Ureter (tissue), 1 donor: Measurements from ENCODE around the gene NHS. TPM values are rescaled to one million over a fixed set of nuclear protein-coding genes. Genes with fewer than 3 reads are reported as not detected.

Experiments used
- DNase-seq: peaks from one replicate; pipeline ENCODE4 v3.0.0-alpha.2; 2020; ENCODE audit warnings: low spot score
- total RNA-seq: library from RNA; stranded (reverse); gene quantifications from one replicate; pipeline ENCODE4 v1.2.4, GENCODE V29; 2023
- donor health status: DM: yes; HTN: yes; CAD: no.

NHS gene
- total RNA-seq = 17.4 TPM

GRCh38 chrX:17374619-17375366 is at the start of gene NHS:
TSS of gene NHS (plus strand) at chrX:17375200. CDS start at chrX:17375758, 558 bp downstream.
- peak; percentile 78 for DNase-seq

- DNase-seq = no peak
Observed at GRCh38 chrX:17328837-17329236, 46.2 kb upstream of the NHS start.

GRCh38 chrX:17336377-17336776 is 38.6 kb upstream of the NHS start:
- DNase-seq = no peak

GRCh38 chrX:17355976-17356375 is 19.0 kb upstream of the NHS start:
- DNase-seq = no peak

GRCh38 chrX:17359500-17359899 is 15.5 kb upstream of the NHS start:
- DNase-seq = no peak

DNA sequence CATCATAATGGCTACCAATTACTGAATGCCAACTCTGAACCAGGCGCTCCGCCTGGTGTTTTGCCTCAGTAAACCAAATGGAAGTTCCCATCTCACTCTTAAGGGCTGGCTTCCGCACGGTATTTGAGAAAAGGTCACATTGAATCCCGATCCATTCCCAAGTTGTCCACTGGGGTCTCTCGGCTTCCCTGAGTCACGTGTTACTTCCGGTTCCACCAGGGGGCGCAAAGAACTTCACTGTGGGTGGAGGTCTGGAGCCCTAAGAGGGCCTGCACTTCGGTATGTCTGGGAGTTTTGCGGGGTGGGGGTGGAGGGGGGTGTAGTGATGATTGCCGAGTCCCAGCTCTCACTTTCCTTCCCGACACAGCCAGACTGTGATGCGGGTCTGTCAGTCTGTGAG is 13.4 kb upstream of the NHS start:
- no peak for DNase-seq

DNA sequence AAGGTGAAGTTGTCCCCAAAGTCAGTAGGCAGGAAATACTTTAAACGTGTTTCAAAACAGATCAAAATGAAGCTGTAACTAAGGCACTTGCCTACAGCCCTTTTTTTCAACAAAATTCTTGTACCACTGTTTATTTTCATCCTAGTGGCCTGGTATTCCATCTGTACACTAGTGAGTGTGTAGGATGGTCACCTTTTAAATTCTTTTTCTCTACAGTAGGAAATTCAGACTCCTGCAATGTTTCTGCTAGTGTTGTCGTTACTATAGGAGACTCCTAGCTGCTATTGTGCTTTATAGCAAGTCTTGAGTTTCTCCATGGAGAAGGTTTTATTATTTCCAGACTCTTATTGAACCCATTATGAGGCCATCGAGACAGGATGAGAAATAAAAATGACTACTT is 7.0 kb upstream of the NHS start:
- DNase-seq = no peak

DNA sequence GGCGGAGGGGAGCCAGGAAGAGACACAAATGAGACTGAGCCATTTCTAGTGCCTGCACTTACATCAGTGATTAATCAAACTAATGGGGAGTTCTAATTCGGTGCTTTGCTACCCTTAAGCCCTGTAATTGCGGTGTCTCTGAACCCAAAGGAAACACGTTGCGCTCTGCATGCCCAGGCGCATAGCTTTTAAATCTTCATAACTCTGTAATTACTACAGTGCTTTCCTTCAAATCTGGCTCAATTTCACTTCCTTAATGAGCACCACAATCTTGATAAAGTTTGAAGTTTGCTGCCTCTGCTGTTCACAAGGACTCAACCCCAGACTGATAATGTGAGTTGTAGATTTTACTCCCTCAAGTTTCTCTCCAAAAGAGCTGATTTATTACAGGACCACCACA is 5.7 kb upstream of the NHS start:
- DNase-seq = no peak

- DNase-seq = no peak
Observed at GRCh38 chrX:17370191-17370590, 4.8 kb upstream of the NHS start.

GRCh38 chrX:17372052-17372451 is 2.9 kb upstream of the NHS start:
- no peak for DNase-seq

DNA sequence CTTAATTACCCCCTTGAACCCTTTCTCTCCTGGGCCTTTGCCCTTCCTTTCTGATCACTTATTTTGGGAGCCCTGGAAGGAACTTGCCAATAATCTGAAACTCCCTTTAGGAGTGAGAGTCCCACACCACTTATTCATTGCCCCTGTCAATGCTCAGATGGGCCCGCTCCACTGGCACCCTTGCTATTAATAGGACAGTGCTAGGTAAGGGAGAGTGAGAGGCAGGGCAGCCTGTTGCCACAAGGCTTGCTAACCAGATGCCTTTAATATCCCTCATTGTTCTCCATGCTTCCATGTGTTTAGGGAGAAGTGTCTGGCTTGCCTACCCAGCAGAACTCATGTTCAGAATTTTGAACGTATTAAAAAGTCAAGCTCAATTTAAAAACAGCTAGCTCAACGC is 1.7 kb upstream of the NHS start:
- DNase-seq = no peak

- DNase-seq = no peak
Observed at GRCh38 chrX:17375367-17375636, 302 bp downstream of the NHS start.

DNA sequence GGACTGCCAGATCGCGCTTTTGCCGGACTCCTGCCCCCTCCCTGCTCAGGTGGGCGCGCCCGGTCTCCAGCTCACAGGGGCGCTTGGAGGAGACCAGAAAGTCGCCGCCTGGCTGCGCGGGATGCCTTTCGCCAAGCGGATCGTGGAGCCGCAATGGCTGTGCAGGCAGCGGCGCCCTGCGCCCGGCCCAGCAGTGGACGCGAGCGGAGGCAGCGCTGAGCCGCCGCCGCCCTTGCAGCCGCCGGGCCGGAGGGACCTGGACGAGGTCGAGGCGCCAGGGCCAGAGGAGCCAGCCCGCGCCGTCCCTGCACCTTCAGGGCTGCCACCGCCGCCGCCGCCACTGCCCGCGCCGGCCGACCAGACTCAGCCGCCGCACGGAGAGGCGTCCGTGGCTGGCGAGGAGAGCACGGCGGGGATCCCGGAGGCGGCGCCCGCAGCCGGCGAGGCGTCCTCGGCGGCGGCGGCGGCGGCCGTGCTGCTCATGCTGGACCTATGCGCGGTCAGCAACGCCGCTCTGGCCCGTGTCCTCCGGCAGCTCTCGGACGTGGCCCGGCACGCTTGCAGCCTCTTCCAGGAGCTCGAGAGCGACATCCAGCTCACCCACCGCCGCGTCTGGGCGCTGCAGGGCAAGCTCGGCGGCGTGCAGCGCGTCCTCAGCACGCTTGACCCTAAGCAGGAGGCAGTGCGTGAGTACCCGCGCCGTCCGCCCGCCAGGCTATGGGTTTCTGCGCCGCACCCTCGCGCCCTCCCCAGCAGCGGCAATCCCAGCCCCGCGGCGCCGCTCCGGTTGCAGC is 834 bp downstream of the NHS start:
- no peak for DNase-seq

- DNase-seq = no peak
Observed at GRCh38 chrX:17376431-17377077, 1.6 kb downstream of the NHS start.

GRCh38 chrX:17377091-17377717 is 2.2 kb downstream of the NHS start:
- no peak for DNase-seq

DNA sequence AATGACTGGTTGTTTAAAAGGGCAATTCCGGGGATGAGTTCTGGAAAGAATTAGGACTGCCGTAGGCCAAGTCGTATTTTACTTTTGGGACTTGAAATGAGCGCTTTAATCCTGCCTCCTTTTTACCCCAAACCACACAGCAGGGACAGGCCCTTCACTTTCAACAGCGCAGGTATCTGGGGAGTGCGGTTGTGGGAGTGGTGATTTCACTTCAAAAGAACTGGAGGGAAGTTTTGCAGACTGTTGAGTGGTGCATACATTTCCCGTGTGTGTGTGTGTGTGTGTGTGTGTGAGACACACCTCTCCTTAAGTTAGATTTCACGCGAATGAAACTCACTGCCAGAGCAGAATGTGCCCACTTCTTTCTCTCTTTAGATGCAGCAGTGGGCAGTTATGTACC is 2.8 kb downstream of the NHS start:
- DNase-seq = no peak

DNA sequence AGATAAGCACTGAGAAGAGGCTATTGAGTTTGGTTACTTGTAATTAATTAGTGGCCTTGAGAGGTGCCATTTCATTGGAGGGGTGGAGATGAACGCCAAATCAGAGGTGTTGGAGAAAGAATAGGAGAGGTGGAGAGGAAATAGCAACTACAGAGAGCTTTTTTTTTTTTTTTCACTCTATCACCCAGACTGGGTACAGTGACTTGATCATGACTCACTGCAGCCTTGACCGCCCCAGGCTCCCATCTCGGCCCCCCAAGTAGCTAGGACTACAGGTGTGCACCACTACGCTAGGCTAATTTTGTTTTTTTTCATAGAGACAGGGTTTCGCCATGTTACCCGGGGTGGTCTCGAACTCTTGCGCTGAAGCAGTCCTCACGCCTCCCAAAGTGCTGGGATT is 5.2 kb downstream of the NHS start:
- no peak for DNase-seq

GRCh38 chrX:17390419-17390850 is 15.4 kb downstream of the NHS start:
- DNase-seq = no peak

DNA sequence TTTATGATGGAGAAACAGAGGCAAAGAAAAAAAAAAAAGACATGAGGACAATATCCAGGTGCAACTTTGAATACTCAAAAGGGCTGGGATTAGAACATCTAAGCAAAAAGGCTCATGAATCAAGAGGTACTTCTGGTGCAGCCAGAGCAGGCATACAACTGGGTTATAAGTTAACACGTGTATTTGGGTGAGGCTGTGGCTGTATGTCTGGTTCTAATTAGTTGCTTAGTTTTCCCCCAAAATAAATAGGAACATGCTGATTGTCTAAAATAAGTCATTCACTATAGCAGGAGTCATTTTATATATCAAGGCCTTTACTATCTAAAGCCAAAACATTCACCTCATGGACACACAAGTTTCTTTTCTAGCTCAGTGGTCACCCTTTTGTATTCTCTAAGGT is 20.2 kb downstream of the NHS start:
- no peak for DNase-seq

- DNase-seq = no peak
Observed at GRCh38 chrX:17397074-17397473, 22.1 kb downstream of the NHS start.

DNA sequence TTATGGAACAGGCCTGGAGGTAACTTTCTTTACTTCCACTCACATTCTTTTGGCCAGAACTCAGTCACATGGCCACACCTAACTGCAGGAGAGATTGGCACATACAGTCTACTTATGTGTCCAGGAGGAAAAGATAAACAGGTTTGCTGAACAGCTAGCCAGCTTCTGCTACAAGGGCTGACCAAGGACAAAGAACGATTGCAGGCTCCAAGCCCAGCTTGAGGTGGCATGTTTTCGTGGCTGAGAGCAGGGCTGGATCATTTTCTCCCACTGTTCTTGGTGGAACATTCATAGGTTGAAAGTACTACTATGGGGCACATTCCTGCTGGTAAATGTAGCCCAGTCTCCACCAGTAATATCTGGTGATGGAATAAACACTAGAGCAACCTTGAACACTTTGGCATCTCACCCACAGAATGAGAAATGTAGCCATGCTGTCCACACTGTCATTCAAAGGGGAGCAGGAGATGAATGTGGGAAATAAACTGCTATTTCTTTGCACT is 28.2 kb downstream of the NHS start:
- DNase-seq = no peak

DNA sequence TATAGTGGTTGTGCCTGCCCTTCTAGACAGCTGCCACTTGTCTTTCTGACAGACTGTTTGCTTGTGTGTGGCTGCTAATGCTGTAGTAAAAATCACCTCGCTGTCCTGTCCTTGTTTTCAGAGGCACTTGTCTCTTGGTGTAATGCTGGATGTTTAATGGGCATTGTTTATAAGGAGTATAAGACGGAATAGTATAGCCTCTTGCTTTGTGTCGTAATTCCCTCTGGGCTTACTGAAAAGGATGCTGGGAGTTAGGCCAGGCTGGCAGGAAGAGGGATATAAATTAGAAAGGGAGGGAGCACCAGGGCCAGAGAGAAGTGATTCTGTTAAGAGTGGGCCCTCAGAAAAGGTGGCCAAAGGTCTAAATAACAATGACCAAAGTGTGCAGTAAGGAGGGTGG is 29.0 kb downstream of the NHS start:
- DNase-seq = no peak
